ENCODE results near the gene HERC2.
"Not testable (repeated sequence)": the region's sequence is repeated elsewhere in the genome, so short reads cannot be mapped to it uniquely, and the experiment has no call there.

The HERC2 gene

DNA sequence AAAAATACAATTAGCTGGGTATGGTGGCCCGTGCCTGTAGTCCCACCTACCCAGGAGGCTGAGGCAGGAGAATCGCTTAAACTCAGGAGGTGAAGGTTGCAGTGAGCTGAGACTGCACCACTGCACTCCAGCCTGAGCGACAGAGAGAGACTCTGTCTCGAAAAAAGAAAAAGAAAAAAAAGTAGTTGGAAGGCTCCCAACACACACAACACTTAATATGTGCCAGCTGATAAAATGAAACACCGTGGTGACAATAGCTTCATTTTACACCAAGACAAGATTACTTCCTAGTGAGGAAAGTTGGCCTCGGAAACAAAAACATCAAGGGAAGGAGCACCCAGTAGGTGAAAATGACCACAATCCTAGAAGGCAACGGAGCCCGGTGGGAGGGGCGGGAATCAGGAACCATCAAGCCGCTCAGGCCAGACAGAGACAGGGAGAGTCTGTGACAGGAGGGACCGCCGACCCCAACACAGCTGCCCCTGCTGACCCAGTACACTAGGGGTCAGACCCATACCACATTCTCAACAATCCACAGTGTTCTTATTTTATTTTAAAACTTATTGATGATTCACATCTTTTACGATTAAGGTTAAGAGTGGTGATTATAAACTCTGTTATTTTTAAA, 168.4 kb downstream of the HERC2 start:
- no peak overlapping the region for H3K27ac ChIP-seq (ENCODE audit: low read depth, low read length)
- peaks cover 10% of the 10 kb centered on the region for H3K79me2 ChIP-seq (ENCODE audit: control insufficient read depth, insufficient read depth, low read length)
- no peak overlapping the region for H3K4ac ChIP-seq (ENCODE audit: low read depth, low read length)
- no peak overlapping the region for H3K4me2 ChIP-seq (ENCODE audit: low read length)
- DNase-seq = no peak
- no peak overlapping the region for H3K23ac ChIP-seq (ENCODE audit: low read length)
- no peaks in the 10 kb centered on the region for H3K4me1 ChIP-seq (ENCODE audit: control insufficient read depth, low read depth, low read length)
- no peak overlapping the region for H3K18ac ChIP-seq (ENCODE audit: low read length)
- peaks cover 7% of the 10 kb centered on the region for H3K79me1 ChIP-seq (ENCODE audit: low read length)
- H2BK15ac ChIP-seq (replicated peaks; ENCODE audit: low read depth) = no peak overlapping the region
- no peak overlapping the region for H4K5ac ChIP-seq (ENCODE audit: low read length)
- no peak overlapping the region for H3K4me3 ChIP-seq (ENCODE audit: low read length)
- H2AK5ac ChIP-seq (ENCODE audit: low read length) = no peak overlapping the region
- no peak overlapping the region for H2BK5ac ChIP-seq (ENCODE audit: low read length)
- no peaks in the 10 kb centered on the region for H3K27me3 ChIP-seq (ENCODE audit: insufficient read depth, low read length, poor library complexity)
- no CpG with 5 or more reads among the region's 13 CpGs for WGBS (ENCODE audit: extremely low coverage, insufficient coverage, low lambda C conversion rate)
- no peak overlapping the region for H3K56ac ChIP-seq (ENCODE audit: low read length)
- no peak overlapping the region for H4K8ac ChIP-seq (ENCODE audit: low read depth, low read length)
- H2BK120ac ChIP-seq (ENCODE audit: low read depth, low read length) = no peak overlapping the region
- no peak overlapping the region for H3K9ac ChIP-seq (ENCODE audit: low read length)
- H3K36me3 ChIP-seq (ENCODE audit: control insufficient read depth, insufficient read depth, low read length) = no peaks in the 10 kb centered on the region

- DNase-seq; H2BK15ac ChIP-seq (replicated peaks; ENCODE audit: low read depth); H4K8ac ChIP-seq (ENCODE audit: low read depth, low read length); H3K79me2 ChIP-seq (ENCODE audit: control insufficient read depth, insufficient read depth, low read length); H4K5ac ChIP-seq (ENCODE audit: low read length); H3K4ac ChIP-seq (ENCODE audit: low read depth, low read length); H3K27me3 ChIP-seq (ENCODE audit: insufficient read depth, low read length, poor library complexity); H3K4me1 ChIP-seq (ENCODE audit: control insufficient read depth, low read depth, low read length); H2BK5ac ChIP-seq (ENCODE audit: low read length); H3K23ac ChIP-seq (ENCODE audit: low read length); H3K56ac ChIP-seq (ENCODE audit: low read length); H2AK5ac ChIP-seq (ENCODE audit: low read length); H3K36me3 ChIP-seq (ENCODE audit: control insufficient read depth, insufficient read depth, low read length); H3K4me3 ChIP-seq (ENCODE audit: low read length); H3K79me1 ChIP-seq (ENCODE audit: low read length); H3K4me2 ChIP-seq (ENCODE audit: low read length); H3K27ac ChIP-seq (ENCODE audit: low read depth, low read length); H2BK120ac ChIP-seq (ENCODE audit: low read depth, low read length); H3K9ac ChIP-seq (ENCODE audit: low read length); H3K18ac ChIP-seq (ENCODE audit: low read length): not testable (repeated sequence)
- no CpG with 5 or more reads among the region's 8 CpGs for WGBS (ENCODE audit: extremely low coverage, insufficient coverage, low lambda C conversion rate)
These were observed 169.4 kb downstream of the HERC2 start for GRCh38 chr15:28152538-28152923.

GRCh38 chr15:28151864-28152537, 170.0 kb downstream of the HERC2 start:
- H3K4me2 ChIP-seq (ENCODE audit: low read length); H3K79me1 ChIP-seq (ENCODE audit: low read length); H3K23ac ChIP-seq (ENCODE audit: low read length); H3K27me3 ChIP-seq (ENCODE audit: insufficient read depth, low read length, poor library complexity); H2BK120ac ChIP-seq (ENCODE audit: low read depth, low read length); H3K79me2 ChIP-seq (ENCODE audit: control insufficient read depth, insufficient read depth, low read length); H3K27ac ChIP-seq (ENCODE audit: low read depth, low read length); H3K18ac ChIP-seq (ENCODE audit: low read length); H3K4ac ChIP-seq (ENCODE audit: low read depth, low read length); H4K8ac ChIP-seq (ENCODE audit: low read depth, low read length); H3K56ac ChIP-seq (ENCODE audit: low read length); H2BK15ac ChIP-seq (replicated peaks; ENCODE audit: low read depth); H4K5ac ChIP-seq (ENCODE audit: low read length); H2AK5ac ChIP-seq (ENCODE audit: low read length); H3K4me3 ChIP-seq (ENCODE audit: low read length); H3K9ac ChIP-seq (ENCODE audit: low read length); H3K4me1 ChIP-seq (ENCODE audit: control insufficient read depth, low read depth, low read length); H2BK5ac ChIP-seq (ENCODE audit: low read length); H3K36me3 ChIP-seq (ENCODE audit: control insufficient read depth, insufficient read depth, low read length): not testable (repeated sequence)
- DNase-seq = peak; percentile 59
- no CpG with 5 or more reads among the region's 9 CpGs for WGBS (ENCODE audit: extremely low coverage, insufficient coverage, low lambda C conversion rate)

- H3K79me1 ChIP-seq (ENCODE audit: low read length) = peaks cover 8% of the 10 kb centered on the region
- no peak overlapping the region for H4K5ac ChIP-seq (ENCODE audit: low read length)
- no peaks in the 10 kb centered on the region for H3K27me3 ChIP-seq (ENCODE audit: insufficient read depth, low read length, poor library complexity)
- H2AK5ac ChIP-seq (ENCODE audit: low read length) = no peak overlapping the region
- H3K4me1 ChIP-seq (ENCODE audit: control insufficient read depth, low read depth, low read length) = no peaks in the 10 kb centered on the region
- peaks cover 1% of the 10 kb centered on the region for H3K36me3 ChIP-seq (ENCODE audit: control insufficient read depth, insufficient read depth, low read length)
- no peak overlapping the region for H2BK15ac ChIP-seq (replicated peaks; ENCODE audit: low read depth)
- H2BK120ac ChIP-seq (ENCODE audit: low read depth, low read length) = no peak overlapping the region
- no peak overlapping the region for H3K18ac ChIP-seq (ENCODE audit: low read length)
- WGBS (ENCODE audit: extremely low coverage, insufficient coverage, low lambda C conversion rate) = no CpG with 5 or more reads among the region's 3 CpGs
- H4K8ac ChIP-seq (ENCODE audit: low read depth, low read length) = no peak overlapping the region
- H3K4me2 ChIP-seq (ENCODE audit: low read length) = no peak overlapping the region
- H3K4me3 ChIP-seq (ENCODE audit: low read length) = no peak overlapping the region
- no peak for DNase-seq
- H3K79me2 ChIP-seq (ENCODE audit: control insufficient read depth, insufficient read depth, low read length) = peaks cover 10% of the 10 kb centered on the region
- H3K9ac ChIP-seq (ENCODE audit: low read length) = no peak overlapping the region
- no peak overlapping the region for H3K4ac ChIP-seq (ENCODE audit: low read depth, low read length)
- no peak overlapping the region for H3K27ac ChIP-seq (ENCODE audit: low read depth, low read length)
- no peak overlapping the region for H3K23ac ChIP-seq (ENCODE audit: low read length)
- no peak overlapping the region for H2BK5ac ChIP-seq (ENCODE audit: low read length)
- H3K56ac ChIP-seq (ENCODE audit: low read length) = no peak overlapping the region
These were observed 174.2 kb downstream of the HERC2 start for GRCh38 chr15:28147801-28148200.

GRCh38 chr15:28145419-28145818, 176.6 kb downstream of the HERC2 start:
- not testable (repeated sequence) for H3K27me3 ChIP-seq (ENCODE audit: insufficient read depth, low read length, poor library complexity); H3K4me1 ChIP-seq (ENCODE audit: control insufficient read depth, low read depth, low read length); H3K56ac ChIP-seq (ENCODE audit: low read length); H3K79me1 ChIP-seq (ENCODE audit: low read length); H3K4me2 ChIP-seq (ENCODE audit: low read length); H3K9ac ChIP-seq (ENCODE audit: low read length); DNase-seq; H2BK15ac ChIP-seq (replicated peaks; ENCODE audit: low read depth); H4K5ac ChIP-seq (ENCODE audit: low read length); H2AK5ac ChIP-seq (ENCODE audit: low read length); H2BK5ac ChIP-seq (ENCODE audit: low read length); H3K79me2 ChIP-seq (ENCODE audit: control insufficient read depth, insufficient read depth, low read length); H3K18ac ChIP-seq (ENCODE audit: low read length); H3K4me3 ChIP-seq (ENCODE audit: low read length); H3K36me3 ChIP-seq (ENCODE audit: control insufficient read depth, insufficient read depth, low read length); H3K27ac ChIP-seq (ENCODE audit: low read depth, low read length); H4K8ac ChIP-seq (ENCODE audit: low read depth, low read length); H3K23ac ChIP-seq (ENCODE audit: low read length); H2BK120ac ChIP-seq (ENCODE audit: low read depth, low read length); H3K4ac ChIP-seq (ENCODE audit: low read depth, low read length)
- WGBS (ENCODE audit: extremely low coverage, insufficient coverage, low lambda C conversion rate) = no CpG with 5 or more reads among the region's 4 CpGs

DNA sequence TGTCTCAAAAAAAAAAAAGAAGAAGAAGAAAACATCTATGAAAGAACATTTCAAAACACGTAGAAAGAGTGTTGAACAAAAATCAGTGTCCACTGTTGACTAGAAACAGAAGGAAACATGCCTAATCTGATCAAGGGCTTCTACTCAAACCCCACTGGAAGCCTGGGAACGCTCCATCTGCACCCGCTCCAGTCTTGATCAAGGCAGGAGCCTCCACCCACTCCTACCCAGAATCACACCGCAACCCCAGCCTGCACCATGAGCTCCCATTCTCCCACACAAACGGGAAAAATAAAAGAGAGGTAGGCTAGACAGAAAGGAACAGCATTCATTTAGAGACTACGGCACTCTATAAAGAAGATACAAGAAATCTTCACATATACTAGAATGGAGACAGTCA, 181.9 kb downstream of the HERC2 start:
- Histone ChIP-seq H3K79me1 (ENCODE audit: low read length) (no peaks in the 10 kb centered on the region), H3K4me2 (ENCODE audit: low read length) (no peak overlapping the region), H3K4me3 (ENCODE audit: low read length) (no peak overlapping the region), H2BK15ac (replicated peaks; ENCODE audit: low read depth) (no peak overlapping the region), H3K9ac (ENCODE audit: low read length) (no peak overlapping the region), H4K8ac (ENCODE audit: low read depth, low read length) (no peak overlapping the region), H3K4ac (ENCODE audit: low read depth, low read length) (no peak overlapping the region), H3K23ac (ENCODE audit: low read length) (no peak overlapping the region), H3K27me3 (ENCODE audit: insufficient read depth, low read length, poor library complexity) (no peaks in the 10 kb centered on the region), H3K18ac (ENCODE audit: low read length) (no peak overlapping the region), H4K5ac (ENCODE audit: low read length) (no peak overlapping the region), H2BK120ac (ENCODE audit: low read depth, low read length) (no peak overlapping the region), H3K27ac (ENCODE audit: low read depth, low read length) (no peak overlapping the region), H3K4me1 (ENCODE audit: control insufficient read depth, low read depth, low read length) (no peaks in the 10 kb centered on the region), H3K36me3 (ENCODE audit: control insufficient read depth, insufficient read depth, low read length) (peaks cover 5% of the 10 kb centered on the region), H2AK5ac (ENCODE audit: low read length) (no peak overlapping the region), H3K56ac (ENCODE audit: low read length) (no peak overlapping the region), H2BK5ac (ENCODE audit: low read length) (no peak overlapping the region), H3K79me2 (ENCODE audit: control insufficient read depth, insufficient read depth, low read length) (no peaks in the 10 kb centered on the region)
- WGBS (ENCODE audit: extremely low coverage, insufficient coverage, low lambda C conversion rate) = no CpG with 5 or more reads among the region's 6 CpGs
- DNase-seq = no peak
